Ovary (tissue), 3 donors: ENCODE data around the gene NAT10.

Experiments used
- EP300 ChIP-seq: sonication (generic); formaldehyde crosslinking; IDR thresholded peaks from one replicate; pipeline ENCODE4 v1.6.1; 2017; ENCODE audit warnings: antibody characterized with exemption
- POLR2A ChIP-seq: fragments of 450-650 bp; IDR thresholded peaks from one replicate; pipeline ENCODE4 v1.6.1; 2017; ENCODE audit warnings: antibody characterized with exemption, mild to moderate bottlenecking, moderate library complexity
- TF ChIP-seq, protein P1 (sequence below), 3 donors: fragments of 450-650 bp in 2 of 3; fragments of 200-600 bp in 1 of 3; IDR thresholded peaks; one replicate each; pipeline versions ENCODE4 v1.5.1 to v1.8.0; 2016 to 2022; ENCODE audit warnings: antibody characterized with exemption in 3 of 3, mild to moderate bottlenecking in 1 of 3
- donor health status: DM: no; HTN: no; CAD: no.

DNA sequence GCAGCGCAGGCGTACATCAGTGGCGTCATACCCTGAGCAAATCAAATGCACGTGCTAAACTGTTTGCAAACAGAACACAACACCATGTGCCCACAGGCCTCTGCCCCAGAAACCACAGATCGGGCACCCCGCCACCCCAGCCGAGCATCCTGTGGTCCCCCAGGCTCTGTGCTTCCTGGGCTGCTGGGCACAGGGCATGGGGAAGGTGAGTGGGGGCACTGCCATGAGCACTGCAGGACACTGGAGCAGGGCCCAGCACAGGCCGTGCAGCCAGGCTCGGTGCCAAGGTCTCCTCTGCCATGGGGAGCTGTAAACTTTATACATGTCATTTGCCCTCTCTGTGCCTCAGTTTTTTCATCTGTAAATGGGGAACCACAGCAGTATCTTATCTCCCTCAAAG lies 62.5 kb downstream of the NAT10 start:
- TF ChIP-seq, protein P1, sequence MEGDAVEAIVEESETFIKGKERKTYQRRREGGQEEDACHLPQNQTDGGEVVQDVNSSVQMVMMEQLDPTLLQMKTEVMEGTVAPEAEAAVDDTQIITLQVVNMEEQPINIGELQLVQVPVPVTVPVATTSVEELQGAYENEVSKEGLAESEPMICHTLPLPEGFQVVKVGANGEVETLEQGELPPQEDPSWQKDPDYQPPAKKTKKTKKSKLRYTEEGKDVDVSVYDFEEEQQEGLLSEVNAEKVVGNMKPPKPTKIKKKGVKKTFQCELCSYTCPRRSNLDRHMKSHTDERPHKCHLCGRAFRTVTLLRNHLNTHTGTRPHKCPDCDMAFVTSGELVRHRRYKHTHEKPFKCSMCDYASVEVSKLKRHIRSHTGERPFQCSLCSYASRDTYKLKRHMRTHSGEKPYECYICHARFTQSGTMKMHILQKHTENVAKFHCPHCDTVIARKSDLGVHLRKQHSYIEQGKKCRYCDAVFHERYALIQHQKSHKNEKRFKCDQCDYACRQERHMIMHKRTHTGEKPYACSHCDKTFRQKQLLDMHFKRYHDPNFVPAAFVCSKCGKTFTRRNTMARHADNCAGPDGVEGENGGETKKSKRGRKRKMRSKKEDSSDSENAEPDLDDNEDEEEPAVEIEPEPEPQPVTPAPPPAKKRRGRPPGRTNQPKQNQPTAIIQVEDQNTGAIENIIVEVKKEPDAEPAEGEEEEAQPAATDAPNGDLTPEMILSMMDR (IDR thresholded peaks at IDR 0.05) = no peak
- TF ChIP-seq POLR2A = no peak
- no peak for TF ChIP-seq EP300
